H1 (cell line): Measurements from ENCODE around the gene BLOC1S1. TPM values are rescaled to one million over a fixed set of nuclear protein-coding genes. Genes with fewer than 3 reads are reported as not detected.

Source experiments
- CTCF ChIA-PET: fragments of 300-600 bp; sonication (Branson Sonifier 250); formaldehyde crosslinking; loops from one replicate; lab custom pipeline; 2021; ENCODE audit not compliant: partially characterized antibody; lab: Charles Lee
- POLR2A ChIA-PET: fragments of 300-600 bp; sonication (Branson Sonifier 250); formaldehyde crosslinking; loops from one replicate; lab custom pipeline; 2021; ENCODE audit warnings: inconsistent platforms; ENCODE audit not compliant: partially characterized antibody; lab: Charles Lee
- DNase-seq, 2 experiments: peaks; one replicate each; pipeline versions ENCODE4 v3.0.0 to v3.0.0-alpha.2; 2010 to 2022; ENCODE audit warnings: low spot score in 2 of 2, low read depth in 1 of 2, mixed read lengths in 1 of 2
- FAIRE-seq: peaks from 2 replicates; lab custom pipeline; 2011; peaks lifted over from hg19 to GRCh38; lab: Jason Lieb, UNC
- H2AFZ ChIP-seq: 2 replicates; pipeline ENCODE4 v1.8.1; 2012; ENCODE audit warnings: low read length, inconsistent platforms
- H2AK5ac ChIP-seq: 2 replicates; pipeline ENCODE4 v1.6.1; 2013; ENCODE audit warnings: low read depth, low read length
- H2BK120ac ChIP-seq: replicated peaks from 2 replicates; pipeline ENCODE3; 2013; ENCODE audit warnings: low read depth, low read length, inconsistent platforms
- H2BK12ac ChIP-seq: 2 replicates; pipeline ENCODE4 v1.6.1; 2013; ENCODE audit warnings: low read depth, low read length
- H2BK15ac ChIP-seq: 2 replicates; pipeline ENCODE4 v1.6.1; 2013; ENCODE audit warnings: low read length
- H2BK20ac ChIP-seq: 2 replicates; pipeline ENCODE4 v1.6.1; 2013; ENCODE audit warnings: low read length
- H2BK5ac ChIP-seq: 2 replicates; pipeline ENCODE4 v1.6.1; 2013; ENCODE audit warnings: low read depth, low read length
- H3K14ac ChIP-seq: 2 replicates; pipeline ENCODE4 v1.6.1; 2013; ENCODE audit warnings: inconsistent platforms; ENCODE audit not compliant: insufficient read length
- H3K18ac ChIP-seq: 2 replicates; pipeline ENCODE4 v1.6.1; 2013; ENCODE audit warnings: low read length; ENCODE audit errors: extremely low read depth
- H3K23ac ChIP-seq: 2 replicates; pipeline ENCODE4 v1.6.1; 2013; ENCODE audit warnings: inconsistent platforms; ENCODE audit not compliant: insufficient read length
- H3K23me2 ChIP-seq: 2 replicates; pipeline ENCODE4 v1.6.1; 2013; ENCODE audit warnings: low read depth, low read length
- H3K27ac ChIP-seq: 2 replicates; pipeline ENCODE4 v1.6.1; 2011; ENCODE audit warnings: low read depth, low read length, inconsistent platforms
- H3K27me3 ChIP-seq, 4 experiments: replicated peaks in 1 of 4; 1 replicate in 1 of 4; 2 replicates in 3 of 4; pipeline versions ENCODE4 v1.6.1 to v1.8.1; 2011 to 2013; ENCODE audit warnings: low read length in 3 of 4, mild to moderate bottlenecking in 3 of 4, inconsistent platforms in 2 of 4, mixed read lengths in 2 of 4, moderate library complexity in 1 of 4; ENCODE audit not compliant: control insufficient read depth in 3 of 4, insufficient read depth in 3 of 4; ENCODE audit errors: extremely low read depth in 1 of 4
- H3K36me3 ChIP-seq, 4 experiments: 2 replicates each; pipeline versions ENCODE4 v1.6.1 to v1.8.1; 2011 to 2013; ENCODE audit warnings: mild to moderate bottlenecking in 4 of 4, low read length in 3 of 4, moderate library complexity in 2 of 4, control low read depth in 1 of 4, inconsistent platforms in 1 of 4; ENCODE audit not compliant: insufficient read depth in 4 of 4, control insufficient read depth in 2 of 4
- H3K4ac ChIP-seq: replicated peaks from 2 replicates; pipeline ENCODE3; 2013; ENCODE audit warnings: low read length, low read depth, mixed read lengths, inconsistent platforms; ENCODE audit not compliant: insufficient read length
- H3K4me1 ChIP-seq, 4 experiments: replicated peaks in 1 of 4; 1 replicate in 1 of 4; 2 replicates in 3 of 4; pipeline versions ENCODE4 v1.6.1 to v1.8.1; 2011 to 2013; ENCODE audit warnings: low read length in 3 of 4, inconsistent platforms in 2 of 4, mixed read lengths in 1 of 4; ENCODE audit not compliant: insufficient read depth in 4 of 4, control insufficient read depth in 3 of 4
- H3K4me2 ChIP-seq, 2 experiments: 2 replicates each; pipeline versions ENCODE4 v1.6.1 to v1.8.1; 2011 to 2013; ENCODE audit warnings: low read depth in 2 of 2, low read length in 2 of 2, control low read depth in 1 of 2, inconsistent platforms in 1 of 2, mild to moderate bottlenecking in 1 of 2; ENCODE audit not compliant: insufficient read depth in 1 of 2
- H3K4me3 ChIP-seq, 4 experiments: fragments of 200-600, 300-600 bp in 1 of 4; sonication (generic), shearing (Covaris generic), sonication (Bioruptor Twin) in 1 of 4; 2 replicates each; pipeline versions ENCODE4 v1.5.1 to v1.8.1; 2011 to 2016; ENCODE audit warnings: low read length in 4 of 4, low read depth in 3 of 4, control low read depth in 2 of 4, inconsistent platforms in 2 of 4, mild to moderate bottlenecking in 2 of 4, mixed read lengths in 1 of 4, moderate library complexity in 1 of 4; ENCODE audit not compliant: insufficient read depth in 2 of 4; ENCODE audit errors: extremely low read depth in 1 of 4
- H3K56ac ChIP-seq: replicated peaks from 2 replicates; pipeline ENCODE3; 2013; ENCODE audit warnings: low read depth, mild to moderate bottlenecking, mixed read lengths, low read length, inconsistent platforms; ENCODE audit not compliant: insufficient read length
- H3K79me1 ChIP-seq: 2 replicates; pipeline ENCODE4 v1.6.1; 2013; ENCODE audit warnings: low read depth, low read length, control low read depth
- H3K79me2 ChIP-seq, 2 experiments: 2 replicates each; pipeline versions ENCODE4 v1.6.1 to v1.8.1; 2012 to 2013; ENCODE audit warnings: low read length in 2 of 2, mild to moderate bottlenecking in 2 of 2, inconsistent platforms in 1 of 2; ENCODE audit not compliant: insufficient read depth in 2 of 2, control insufficient read depth in 1 of 2
- H3K9ac ChIP-seq, 4 experiments: replicated peaks in 1 of 4; 1 replicate in 1 of 4; 2 replicates in 3 of 4; pipeline versions ENCODE4 v1.6.1 to v1.8.1; 2011 to 2013; ENCODE audit warnings: low read depth in 3 of 4, low read length in 3 of 4, control low read depth in 2 of 4, mild to moderate bottlenecking in 2 of 4, moderate library complexity in 2 of 4, inconsistent platforms in 1 of 4; ENCODE audit errors: extremely low read depth in 1 of 4
- H3K9me3 ChIP-seq, 2 experiments: 2 replicates each; pipeline versions ENCODE4 v1.6.1 to v1.8.1; 2012 to 2013; ENCODE audit warnings: mild to moderate bottlenecking in 2 of 2, moderate library complexity in 2 of 2, control low read depth in 1 of 2, inconsistent platforms in 1 of 2, low read depth in 1 of 2, low read length in 1 of 2, mixed read lengths in 1 of 2; ENCODE audit not compliant: insufficient read depth in 2 of 2
- H4K20me1 ChIP-seq, 2 experiments: replicated peaks in 1 of 2; 2 replicates each; pipeline versions ENCODE3 to v1.8.1; 2011 to 2013; ENCODE audit warnings: inconsistent platforms in 2 of 2, low read length in 2 of 2, mild to moderate bottlenecking in 1 of 2; ENCODE audit not compliant: insufficient read depth in 2 of 2, control insufficient read depth in 1 of 2
- H4K5ac ChIP-seq: 2 replicates; pipeline ENCODE4 v1.6.1; 2013; ENCODE audit warnings: low read length, low read depth, mixed read lengths, inconsistent platforms; ENCODE audit not compliant: insufficient read length
- H4K8ac ChIP-seq: 2 replicates; pipeline ENCODE4 v1.8.0; 2013; ENCODE audit warnings: mild to moderate bottlenecking, moderate library complexity, low read length, inconsistent platforms; ENCODE audit not compliant: insufficient read depth; ENCODE audit errors: extremely low read depth
- H4K91ac ChIP-seq: replicated peaks from 2 replicates; pipeline ENCODE3; 2013; ENCODE audit warnings: low read length, mixed read lengths, inconsistent platforms; ENCODE audit not compliant: insufficient read length
- ATF2 ChIP-seq: IDR thresholded peaks from 2 replicates; pipeline ENCODE4 v1.6.1; 2012; ENCODE audit warnings: low read length, inconsistent platforms
- HDAC2 ChIP-seq, 2 experiments: fragments of 300-600 bp in 1 of 2; sonication (generic) in 1 of 2; IDR thresholded peaks; 2 replicates each; pipeline ENCODE4 v1.6.1; 2011 to 2012; ENCODE audit warnings: low read depth in 2 of 2, low read length in 2 of 2, mild to moderate bottlenecking in 2 of 2, moderate library complexity in 2 of 2, borderline replicate concordance in 1 of 2, inconsistent platforms in 1 of 2
- POLR2A ChIP-seq, 2 experiments: IDR thresholded peaks; 1 replicate in 1 of 2; 2 replicates in 1 of 2; pipeline ENCODE4 v1.6.1; 2011; ENCODE audit warnings: low read depth in 2 of 2, low read length in 2 of 2, mild to moderate bottlenecking in 2 of 2; ENCODE audit errors: control extremely low read depth in 1 of 2
- SAP30 ChIP-seq: fragments of 300-600 bp; sonication (generic); IDR thresholded peaks from 2 replicates; pipeline ENCODE4 v1.7.1; 2012; ENCODE audit warnings: low read length, moderate library complexity, mild to moderate bottlenecking, inconsistent platforms; ENCODE audit not compliant: insufficient read depth, insufficient replicate concordance
- YY1 ChIP-seq: IDR thresholded peaks from 2 replicates; pipeline ENCODE4 v1.6.1; 2011; ENCODE audit warnings: low read depth, mild to moderate bottlenecking, low read length
- WGBS, 2 experiments: shearing (Covaris generic) in 1 of 2; methylation state at CpG; one replicate each; pipeline versions ENCODE4 v1.1.6 to v1.1.7; 2013 to 2015; ENCODE audit warnings: low lambda C conversion rate in 2 of 2, mixed read lengths in 2 of 2, inconsistent platforms in 1 of 2, low coverage in 1 of 2, missing lambda C conversion rate in 1 of 2; ENCODE audit not compliant: insufficient replicate concordance in 2 of 2, insufficient coverage in 1 of 2, insufficient read length in 1 of 2; ENCODE audit errors: extremely low coverage in 1 of 2, missing lambda C conversion rate in 1 of 2; 5-methylcytosine and 5-hydroxymethylcytosine counted together
- long read RNA-seq, 2 experiments: library from RNA in 1 of 2; library from capped mRNA in 1 of 2; stranded (forward); transcript quantifications; one replicate each; pipeline ENCODE4 v2.0.0, GENCODE V29; 2021; ENCODE audit warnings: inconsistent platforms in 1 of 2
- polyA minus RNA-seq, 3 experiments: library from RNA; depleted of rRNA, polyadenylated mRNA; stranded (reverse); fragments of >200 nt; gene quantifications; 1 replicate in 2 of 3; 2 replicates in 1 of 3; pipeline ENCODE4 v1.2.3, GENCODE V29; 2011
- polyA plus RNA-seq, 7 experiments: library from polyadenylated mRNA; depleted of rRNA in 3 of 7; stranded (reverse) in 5 of 7; unstranded in 2 of 7; fragments of >200 nt in 5 of 7; fragments of 200-250 nt in 2 of 7; gene quantifications; 1 replicate in 5 of 7; 2 replicates in 1 of 7; 4 replicates in 1 of 7; pipeline versions ENCODE4 v1.2.1 to v1.2.3, GENCODE V29; 2011 to 2013; ENCODE audit warnings: missing spikeins in 2 of 7, mixed read lengths in 2 of 7
- total RNA-seq: library from RNA; stranded (reverse); fragmentation: NEBNext Ultra II Directional; extraction: Animal tissue kit (Norgen Biotek cat#: 25700); gene quantifications from 2 replicates; pipeline ENCODE4 v1.2.1, GENCODE V29; 2021

The BLOC1S1 gene
- total RNA-seq (84.3 and 91.1 TPM in 2 replicates), polyA plus RNA-seq (2011; rRNA removed) (149 and 185 TPM in 2 replicates), polyA minus RNA-seq (2011; rRNA and poly(A)+ RNA removed) (41.3 and 44.1 TPM in 2 replicates)
- polyA plus RNA-seq (2011; cell fraction: cytosol; rRNA removed), result 215 TPM
- polyA plus RNA-seq (2011; cell fraction: nucleus; rRNA removed), result 132 TPM
- polyA plus RNA-seq (2012, experiment 1 of 2), result 124 to 187 TPM (median 163 TPM) in 4 replicates
- 152 TPM for polyA plus RNA-seq (2012, experiment 2 of 2)
- polyA plus RNA-seq (2013, experiment 1 of 2), result 87.5 TPM
- polyA plus RNA-seq (2013, experiment 2 of 2), result 85.4 TPM
- 24.3 TPM for polyA minus RNA-seq (2011; cell fraction: cytosol; rRNA and poly(A)+ RNA removed)
- 27.7 TPM for polyA minus RNA-seq (2011; cell fraction: nucleus; rRNA and poly(A)+ RNA removed)
- long read RNA-seq, experiment 1, transcript BLOC1S1-201 (4 exons, 837 nt), result minor isoform, 7 of 43 reads
- long read RNA-seq, experiment 1, transcript BLOC1S1-203 (4 exons, 571 nt), result major isoform, 32 of 43 reads
- long read RNA-seq, experiment 1, partial matches to known transcripts, result 2 of 43 reads
- long read RNA-seq, experiment 1, other reads (novel, unspliced or antisense), result 0 of 43 reads
- long read RNA-seq, experiment 2, partial matches to known transcripts, result 0 of 5 reads
- long read RNA-seq, experiment 2, other reads (novel, unspliced or antisense), result 2 of 5 reads

DNA sequence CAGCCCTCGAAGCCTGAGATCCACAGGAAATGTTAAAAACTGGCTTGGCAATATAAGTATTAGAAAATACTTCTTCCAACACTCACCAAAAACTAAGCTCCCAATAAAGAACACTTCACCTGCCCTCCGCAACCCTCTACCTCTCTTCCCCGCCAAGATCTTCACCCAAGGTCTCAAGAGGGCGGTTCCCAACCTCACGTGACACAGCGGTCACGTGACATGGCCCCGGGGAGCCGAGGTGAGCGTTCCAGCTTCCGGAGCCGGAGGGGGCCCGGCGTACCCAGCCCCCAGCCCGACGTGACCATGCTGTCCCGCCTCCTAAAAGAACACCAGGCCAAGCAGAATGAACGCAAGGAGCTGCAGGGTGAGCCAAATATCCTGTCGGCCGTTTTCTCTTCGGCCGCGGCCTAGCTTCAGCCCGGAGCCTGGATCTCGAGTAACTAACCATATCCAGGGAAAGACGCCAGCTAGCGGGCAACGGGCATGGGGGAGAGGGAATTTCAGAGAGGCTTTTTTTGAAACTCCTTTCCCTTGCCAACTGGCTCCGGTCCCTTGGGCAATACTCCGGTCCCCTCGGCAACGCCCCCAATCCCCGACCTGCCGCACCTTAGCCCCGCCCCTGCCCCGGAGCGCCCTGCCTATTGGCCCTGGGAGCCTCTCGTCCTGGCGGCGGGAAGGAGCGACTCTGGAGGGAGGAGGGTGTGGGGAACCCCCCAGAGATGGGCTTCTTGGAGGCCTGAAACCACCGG is at the start of gene BLOC1S1:
BLOC1S1 (plus strand) TSS at position 214 of the 749 bp plus-strand sequence; CDS start at position 220, 6 bp downstream.
- H2BK20ac ChIP-seq, result 0 out of 2 replicates have a peak within 1 kb of the TSS, but pooled peaks have one; percentile 32
- no peak within 1 kb of the TSS for H3K23ac ChIP-seq
- peak within 1 kb of the TSS; percentile 83 for H4K5ac ChIP-seq
- peak within 1 kb of the TSS; percentile 39 for H3K4ac ChIP-seq
- peaks cover 10 to 26% (median 19%) of the 10 kb centered on the region in 4 experiments for H3K4me1 ChIP-seq
- H3K4me2 ChIP-seq, result peak within 1 kb of the TSS; percentile 87 to 89
- H2BK12ac ChIP-seq, result peak within 1 kb of the TSS; percentile 77; the same call in 1 of the 2 replicates
- peaks cover 0 to 2% of the 10 kb centered on the region in 2 experiments for H4K20me1 ChIP-seq
- no peak within 1 kb of the TSS for H3K14ac ChIP-seq
- peak within 1 kb of the TSS; percentile 75; the same call in 1 of the 2 replicates for H2BK15ac ChIP-seq
- peak within 1 kb of the TSS; percentile 88 for H2BK5ac ChIP-seq
- H4K8ac ChIP-seq, result peak within 1 kb of the TSS; percentile 83; the same call in 1 of the 2 replicates
- peak within 1 kb of the TSS; percentile 69 for H4K91ac ChIP-seq
- no peaks in the 10 kb centered on the region for H3K9me3 ChIP-seq
- peaks cover 12% of the 10 kb centered on the region for H3K23me2 ChIP-seq
- peaks cover 5% of the 10 kb centered on the region for H3K79me1 ChIP-seq
- peak within 1 kb of the TSS; percentile 55 to 76 (median 62) for H3K9ac ChIP-seq
- H3K27ac ChIP-seq, result peak within 1 kb of the TSS; percentile 63
- no peak within 1 kb of the TSS for H2AK5ac ChIP-seq
- peak within 1 kb of the TSS; percentile 95 for H3K18ac ChIP-seq
- peaks cover 0 to 9% of the 10 kb centered on the region in 2 experiments; a peak in 1 of 4 replicates for H3K79me2 ChIP-seq
- 3% methylated on average over 42 of the region's 42 CpGs; no CpG with 5 or more reads in 1 of the 2 experiments for WGBS, 2 experiments
- peak within 1 kb of the TSS; percentile 83 for H2AFZ ChIP-seq
- H3K36me3 ChIP-seq, result 0 out of 8 replicates have a peak, but pooled peaks cover 0 to 4% (median 0%) of the 10 kb centered on the region in 4 experiments
- DNase-seq (peak in 1 of 2 experiments; percentile 98), FAIRE-seq (no peak)
- H3K4me3 ChIP-seq, result peak within 1 kb of the TSS; percentile 77 to 95 (median 87)
- ChIA-PET POLR2A (interaction anchor here (0.7 to 8.3 kb wide), 14 partner anchors 8 to 127 kb away, joined by 3 to 103 read pairs (median 4); partner anchors contain the start of genes CD63, ITGA7 and MMP19), CTCF (interaction anchor here (0.5 to 11.1 kb wide), 12 partner anchors 9 to 170 kb away, joined by 3 to 229 read pairs (median 4); partner anchors contain the start of genes CD63 and ITGA7)
- H2BK120ac ChIP-seq, result no peak within 1 kb of the TSS
- no peaks in the 10 kb centered on the region; a peak in 2 of 7 replicates for H3K27me3 ChIP-seq
- H3K56ac ChIP-seq, result peak within 1 kb of the TSS; percentile 85
- peak; percentile 2 to 64 for TF ChIP-seq POLR2A (IDR thresholded peaks at IDR 0.05; ENCODE audit: control extremely low read depth in 1 of 2, low read depth in 2 of 2, low read length in 2 of 2)
- peak; percentile 93 for TF ChIP-seq SAP30
- 0 out of 2 replicates have a peak, but pooled peaks have one; percentile 28 for TF ChIP-seq YY1
- peak in 1 of 2 experiments; percentile 97; a peak in 2 of 4 replicates for TF ChIP-seq HDAC2 (IDR thresholded peaks at IDR 0.05; ENCODE audit: borderline replicate concordance in 1 of 2, low read depth in 2 of 2, low read length in 2 of 2)
- no peak for TF ChIP-seq ATF2
